ENCODE measurements around the gene TBC1D3B.

DNA sequence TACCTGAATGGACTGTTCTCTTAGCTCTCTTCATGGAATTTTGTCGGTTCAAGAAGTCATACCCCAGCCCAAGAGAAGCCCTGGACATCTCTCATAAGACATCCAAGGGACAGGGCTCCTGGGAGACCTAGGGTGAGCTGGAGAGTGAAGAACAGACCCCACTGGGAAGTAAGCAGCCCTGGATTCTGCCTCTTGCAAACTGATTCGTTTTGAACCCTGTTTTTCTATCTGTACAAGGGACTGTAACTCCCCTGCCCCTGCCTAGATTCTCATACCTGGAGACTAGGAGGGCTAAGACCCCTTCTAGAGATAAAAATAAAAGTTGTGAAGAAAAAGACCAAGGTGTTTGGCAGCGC is 19.7 kb upstream of the TBC1D3B start:
- TF ChIP-seq, protein P1, sequence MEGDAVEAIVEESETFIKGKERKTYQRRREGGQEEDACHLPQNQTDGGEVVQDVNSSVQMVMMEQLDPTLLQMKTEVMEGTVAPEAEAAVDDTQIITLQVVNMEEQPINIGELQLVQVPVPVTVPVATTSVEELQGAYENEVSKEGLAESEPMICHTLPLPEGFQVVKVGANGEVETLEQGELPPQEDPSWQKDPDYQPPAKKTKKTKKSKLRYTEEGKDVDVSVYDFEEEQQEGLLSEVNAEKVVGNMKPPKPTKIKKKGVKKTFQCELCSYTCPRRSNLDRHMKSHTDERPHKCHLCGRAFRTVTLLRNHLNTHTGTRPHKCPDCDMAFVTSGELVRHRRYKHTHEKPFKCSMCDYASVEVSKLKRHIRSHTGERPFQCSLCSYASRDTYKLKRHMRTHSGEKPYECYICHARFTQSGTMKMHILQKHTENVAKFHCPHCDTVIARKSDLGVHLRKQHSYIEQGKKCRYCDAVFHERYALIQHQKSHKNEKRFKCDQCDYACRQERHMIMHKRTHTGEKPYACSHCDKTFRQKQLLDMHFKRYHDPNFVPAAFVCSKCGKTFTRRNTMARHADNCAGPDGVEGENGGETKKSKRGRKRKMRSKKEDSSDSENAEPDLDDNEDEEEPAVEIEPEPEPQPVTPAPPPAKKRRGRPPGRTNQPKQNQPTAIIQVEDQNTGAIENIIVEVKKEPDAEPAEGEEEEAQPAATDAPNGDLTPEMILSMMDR (IDR thresholded peaks at IDR 0.05) = no peak
- TF ChIP-seq POLR2A (IDR thresholded peaks at IDR 0.05) = no peak
- no peak for TF ChIP-seq POLR2AphosphoS5 (IDR thresholded peaks at IDR 0.05)

Measured in gastroesophageal sphincter (tissue), 3 donors.